GM18520 (cell line): Measurements from ENCODE around the gene STAP2.
A peak's percentile ranks its signal among the peaks of the same experiment; 100 is the strongest.

Experiments used
- ATAC-seq: cut with Tn5 transposase; IDR thresholded peaks from one replicate; pipeline ENCODE4 v1.9.1; 2021; ENCODE audit not compliant: unreplicated experiment

STAP2 gene

DNA sequence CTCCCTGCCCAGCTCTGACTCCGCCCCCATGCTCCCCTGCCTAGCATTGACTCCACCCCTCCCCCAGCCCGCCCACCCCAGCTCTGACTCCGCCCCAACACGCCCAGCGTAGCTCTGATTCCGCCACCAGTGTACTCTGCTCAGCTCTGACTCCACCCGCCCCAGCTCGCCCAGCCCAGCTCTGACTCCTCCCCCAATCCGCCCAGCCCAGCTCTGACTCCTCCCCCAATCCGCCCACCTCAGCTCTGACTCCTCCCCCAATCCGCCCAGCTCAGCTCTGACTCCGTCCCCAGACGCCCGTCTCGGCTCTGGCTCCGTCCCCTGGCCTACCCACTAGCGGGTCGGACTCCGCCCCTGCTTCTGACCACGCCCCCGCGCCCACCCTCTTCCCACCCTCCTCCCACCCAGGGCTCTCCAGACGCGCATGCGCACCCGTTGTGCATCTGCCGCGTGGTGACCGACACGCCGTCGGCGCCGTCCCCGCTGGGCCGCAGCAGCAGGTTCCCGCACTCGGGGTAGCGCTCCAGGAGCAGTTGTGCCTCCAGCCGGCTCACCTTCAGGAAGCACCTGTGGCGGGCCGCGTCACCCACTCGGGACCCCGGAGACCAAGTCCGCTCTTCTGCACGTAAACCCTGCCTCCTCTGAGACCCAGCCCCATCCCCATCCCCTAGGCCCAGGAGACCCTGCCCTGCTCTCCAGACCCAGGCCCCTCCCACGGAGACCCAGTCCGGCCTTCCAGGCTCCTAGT lies 10.2 kb downstream of the STAP2 start:
- peak; percentile 68 for ATAC-seq

- ATAC-seq, result no peak
Observed at GRCh38 chr19:4327877-4328242, 10.8 kb downstream of the STAP2 start.

GRCh38 chr19:4327252-4327876 lies 11.3 kb downstream of the STAP2 start:
- ATAC-seq, result no peak

DNA sequence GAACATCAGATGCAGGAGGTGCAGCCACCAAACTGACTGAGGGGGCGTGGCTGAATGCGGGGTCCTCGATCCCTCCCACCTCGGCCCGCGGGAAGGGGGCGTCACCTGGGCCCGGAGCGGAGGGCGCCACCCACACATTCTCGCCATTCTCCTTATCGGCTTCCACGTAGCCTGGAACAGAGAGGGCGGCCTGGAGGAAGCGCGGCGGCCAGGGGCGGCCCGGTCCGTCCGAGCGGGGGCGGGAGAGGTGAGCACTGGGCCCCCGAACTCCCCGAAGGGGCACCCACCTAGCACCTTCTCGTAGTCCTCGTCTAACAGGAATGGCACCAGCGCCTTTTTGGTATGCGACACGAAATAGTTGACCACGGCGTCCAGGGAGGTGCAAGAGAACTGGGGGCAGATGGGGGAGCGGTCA lies 11.8 kb downstream of the STAP2 start:
- ATAC-seq, result no peak

GRCh38 chr19:4326215-4326836 lies 12.3 kb downstream of the STAP2 start:
- no peak for ATAC-seq

GRCh38 chr19:4324228-4324627 lies 14.4 kb downstream of the STAP2 start:
- ATAC-seq, result no peak

DNA sequence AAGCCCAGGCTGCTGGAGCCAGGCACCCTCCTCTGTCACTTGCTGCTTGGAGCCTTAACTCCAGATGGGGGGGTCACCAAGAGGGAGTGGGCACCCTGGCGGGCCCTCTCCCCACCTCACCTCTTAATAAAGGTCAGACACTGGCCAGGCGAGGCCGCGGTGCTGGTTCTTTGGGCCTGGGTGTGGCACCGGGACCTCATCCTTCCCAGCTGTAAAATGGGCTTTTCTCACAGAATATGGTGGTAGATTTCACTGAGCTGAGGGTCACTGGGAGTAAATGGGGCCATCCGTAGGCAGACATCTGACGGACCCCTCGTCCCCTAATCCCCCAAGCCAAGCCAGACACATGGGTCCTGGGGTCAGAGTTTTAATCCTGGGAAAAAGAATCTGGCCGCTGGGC lies 14.9 kb downstream of the STAP2 start:
- no peak for ATAC-seq

GRCh38 chr19:4322942-4323665 lies 15.5 kb downstream of the STAP2 start:
- ATAC-seq, result no peak

DNA sequence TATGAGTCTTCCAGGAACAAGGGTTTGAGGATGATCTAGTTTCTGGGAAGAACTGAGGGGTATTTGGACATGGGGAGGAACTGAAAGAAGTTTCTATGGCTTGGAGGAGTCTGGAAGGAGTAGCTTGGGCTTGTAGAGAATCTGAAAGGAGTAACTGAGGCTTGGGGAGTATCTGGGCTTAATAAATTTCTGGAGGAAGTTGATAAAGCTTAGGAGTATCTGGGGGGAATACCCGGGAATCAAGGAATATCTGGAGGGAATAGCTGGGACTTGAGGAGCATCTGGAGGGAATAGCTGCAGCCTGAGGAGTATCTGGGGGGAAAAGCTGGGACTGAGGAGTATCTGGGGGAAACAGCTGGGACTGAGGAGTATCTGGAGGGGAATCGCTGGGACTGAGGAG lies 18.2 kb downstream of the STAP2 start:
- ATAC-seq, result no peak

- ATAC-seq, result no peak
Observed at GRCh38 chr19:4319067-4319718, 19.4 kb downstream of the STAP2 start.

GRCh38 chr19:4318460-4318859 lies 20.2 kb downstream of the STAP2 start:
- no peak for ATAC-seq

- no peak for ATAC-seq
Observed at GRCh38 chr19:4316956-4317355, 21.7 kb downstream of the STAP2 start.

GRCh38 chr19:4313847-4314490 lies 24.7 kb downstream of the STAP2 start:
- ATAC-seq, result no peak

GRCh38 chr19:4310247-4311121 lies 28.1 kb downstream of the STAP2 start:
- ATAC-seq, result no peak

- ATAC-seq, result no peak
Observed at GRCh38 chr19:4305659-4306058, 33.0 kb downstream of the STAP2 start.

- ATAC-seq, result no peak
Observed at GRCh38 chr19:4305257-4305612, 33.4 kb downstream of the STAP2 start.

DNA sequence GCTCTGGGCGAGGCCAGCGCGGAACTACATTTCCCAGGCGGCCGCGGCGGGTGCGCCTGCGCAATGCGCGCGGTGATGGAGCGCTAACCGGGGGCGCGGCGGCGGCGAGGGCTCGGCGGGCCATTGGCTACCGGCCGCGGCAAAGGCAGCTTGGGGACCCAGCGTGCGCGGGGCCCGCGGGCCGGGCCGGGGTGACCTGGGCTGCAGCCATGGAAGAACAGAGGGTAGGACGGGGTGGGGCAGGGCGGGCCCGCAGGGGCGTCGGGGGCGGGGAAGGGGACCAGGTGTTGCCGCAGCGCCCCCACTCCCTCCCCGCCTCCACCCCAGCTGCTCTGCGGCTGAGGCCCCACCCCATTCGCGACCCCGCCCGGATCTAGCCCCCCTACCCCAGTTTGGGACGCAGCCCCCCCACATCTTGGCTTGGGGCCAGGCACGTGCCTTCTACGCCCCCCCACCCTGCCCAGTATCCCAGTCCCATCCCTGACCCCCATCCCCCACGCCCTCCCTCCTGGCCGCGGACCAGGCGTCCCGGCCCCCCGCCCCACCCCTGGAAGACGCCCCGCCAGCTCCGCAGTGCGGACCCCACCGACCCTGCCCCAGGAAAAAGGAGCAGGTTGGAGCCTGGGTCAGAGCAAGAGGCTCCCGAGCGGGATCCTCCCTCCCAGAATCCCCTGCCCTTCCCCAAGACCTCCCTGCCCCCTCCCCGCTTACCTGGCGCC lies 33.9 kb downstream of the STAP2 start, which contains the start of gene FSD1:
FSD1 (plus strand) TSS at position 61 of the 719 bp plus-strand sequence; CDS start at position 210, 149 bp downstream.
- no peak for ATAC-seq

DNA sequence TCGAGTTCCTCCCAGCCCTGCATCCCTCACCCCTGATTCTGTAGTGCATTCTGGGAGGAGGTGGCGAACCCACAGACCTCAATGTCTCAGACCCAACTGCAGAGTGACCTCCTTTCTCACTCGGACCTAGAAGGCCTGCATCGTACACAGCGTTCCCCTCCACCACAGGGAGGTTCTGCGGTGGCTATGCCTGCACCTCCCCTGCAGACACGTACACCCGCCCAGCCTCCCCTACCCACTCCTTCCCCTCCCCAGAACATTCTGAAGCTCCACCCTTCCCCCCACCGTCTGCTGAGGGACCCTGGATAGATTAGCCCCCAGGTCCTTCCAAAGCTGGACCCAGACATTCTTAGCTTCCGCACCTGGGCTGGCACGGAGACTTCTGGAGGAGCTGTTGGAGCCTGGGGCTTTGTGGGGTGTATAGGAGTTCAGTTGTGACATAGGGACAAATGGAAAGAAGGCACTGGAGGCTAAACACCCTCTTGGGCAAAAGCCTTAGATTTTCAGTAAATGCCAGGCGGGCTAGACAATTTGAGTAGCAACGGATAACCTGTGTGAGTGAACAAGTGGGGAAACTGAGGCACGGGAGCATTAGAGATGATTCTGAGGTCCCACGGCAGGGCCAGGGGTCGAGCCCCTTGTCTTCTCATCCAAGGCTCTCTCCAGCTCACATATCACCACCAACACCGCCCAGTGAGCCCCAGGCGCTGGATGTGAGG lies 34.6 kb downstream of the STAP2 start:
- ATAC-seq, result no peak
